B cell (primary cell): ENCODE data around the gene CHTF18.

ENCODE experiments used
- EZH2 ChIP-seq: IDR thresholded peaks from 2 replicates; pipeline ENCODE4 v1.6.1; 2012; ENCODE audit warnings: borderline replicate concordance, low read depth, mild to moderate bottlenecking, moderate library complexity, low read length; ENCODE audit not compliant: insufficient read depth, poor library complexity, severe bottlenecking
- TF ChIP-seq, protein P1 (sequence below): fragments of 200-600 bp; IDR thresholded peaks from one replicate; pipeline ENCODE4 v1.8.0; 2022; ENCODE audit warnings: antibody characterized with exemption, mild to moderate bottlenecking

DNA sequence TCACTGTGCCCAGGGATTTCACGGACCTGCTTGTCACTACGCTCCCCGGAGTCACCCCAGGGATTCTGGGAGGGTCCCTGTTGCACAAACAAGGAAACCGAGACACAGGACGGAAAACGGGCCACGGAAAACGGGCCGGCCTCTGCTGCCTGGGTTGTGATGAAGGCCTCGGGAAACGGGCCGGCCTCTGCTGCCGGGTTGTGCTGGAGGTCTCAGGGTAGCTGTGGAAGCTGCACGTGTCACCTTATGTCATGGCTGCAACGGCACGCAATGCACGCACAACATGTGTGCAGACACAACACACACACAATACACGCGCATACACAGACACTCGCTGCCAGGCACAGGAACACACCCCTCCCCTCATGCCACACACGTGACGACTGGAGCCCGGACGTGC is 39.1 kb downstream of the CHTF18 start:
- TF ChIP-seq EZH2 = no peak
- TF ChIP-seq, protein P1, sequence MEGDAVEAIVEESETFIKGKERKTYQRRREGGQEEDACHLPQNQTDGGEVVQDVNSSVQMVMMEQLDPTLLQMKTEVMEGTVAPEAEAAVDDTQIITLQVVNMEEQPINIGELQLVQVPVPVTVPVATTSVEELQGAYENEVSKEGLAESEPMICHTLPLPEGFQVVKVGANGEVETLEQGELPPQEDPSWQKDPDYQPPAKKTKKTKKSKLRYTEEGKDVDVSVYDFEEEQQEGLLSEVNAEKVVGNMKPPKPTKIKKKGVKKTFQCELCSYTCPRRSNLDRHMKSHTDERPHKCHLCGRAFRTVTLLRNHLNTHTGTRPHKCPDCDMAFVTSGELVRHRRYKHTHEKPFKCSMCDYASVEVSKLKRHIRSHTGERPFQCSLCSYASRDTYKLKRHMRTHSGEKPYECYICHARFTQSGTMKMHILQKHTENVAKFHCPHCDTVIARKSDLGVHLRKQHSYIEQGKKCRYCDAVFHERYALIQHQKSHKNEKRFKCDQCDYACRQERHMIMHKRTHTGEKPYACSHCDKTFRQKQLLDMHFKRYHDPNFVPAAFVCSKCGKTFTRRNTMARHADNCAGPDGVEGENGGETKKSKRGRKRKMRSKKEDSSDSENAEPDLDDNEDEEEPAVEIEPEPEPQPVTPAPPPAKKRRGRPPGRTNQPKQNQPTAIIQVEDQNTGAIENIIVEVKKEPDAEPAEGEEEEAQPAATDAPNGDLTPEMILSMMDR = no peak
